SK-N-DZ (cell line): ENCODE measurements around the gene PDE3B.
"Not testable (repeated sequence)": the region's sequence is repeated elsewhere in the genome, so short reads cannot be mapped to it uniquely, and the experiment has no call there.

ENCODE experiments used
- DNase-seq: peaks from one replicate; pipeline ENCODE4 v3.0.0-alpha.2; 2015; ENCODE audit warnings: low spot score

PDE3B gene

DNA sequence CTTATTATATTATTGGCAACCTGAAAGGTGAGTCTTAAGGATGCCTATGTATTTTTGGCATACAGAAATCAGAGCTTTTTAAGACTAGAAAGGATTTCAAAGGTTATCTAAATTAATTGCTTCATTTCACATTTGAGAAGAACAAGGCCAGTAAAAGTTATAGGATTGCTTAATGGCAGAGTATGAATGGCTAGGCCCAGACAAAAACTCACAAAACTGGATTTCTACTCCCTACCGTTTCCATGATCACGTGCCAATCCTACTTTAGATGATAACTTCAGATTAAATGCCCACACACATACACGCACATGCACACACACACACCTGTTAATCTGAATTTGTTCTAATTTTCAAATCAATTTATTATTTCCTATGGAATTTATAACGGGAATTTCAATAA is 1.8 kb upstream of the PDE3B start:
- no peak for DNase-seq

DNA sequence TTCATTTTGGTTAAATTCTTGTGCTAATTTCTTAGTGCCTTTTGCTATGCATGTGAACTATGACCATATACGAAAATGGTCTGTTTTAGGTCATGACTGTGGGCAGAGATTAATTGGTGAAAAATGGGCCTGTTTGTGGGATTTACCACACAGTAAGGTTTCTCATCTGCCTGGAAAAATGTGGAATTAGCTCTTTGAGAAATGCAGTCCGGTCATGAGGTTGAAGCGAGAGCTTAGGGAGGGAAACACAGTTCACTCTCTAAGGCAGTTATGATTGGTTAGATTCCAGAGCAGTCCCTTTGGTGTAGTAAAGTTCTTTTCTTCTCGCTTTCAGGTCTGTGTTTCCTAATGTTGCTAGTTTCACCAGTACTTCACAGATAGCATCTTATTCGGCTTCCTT is 1.2 kb upstream of the PDE3B start:
- DNase-seq: no peak

DNA sequence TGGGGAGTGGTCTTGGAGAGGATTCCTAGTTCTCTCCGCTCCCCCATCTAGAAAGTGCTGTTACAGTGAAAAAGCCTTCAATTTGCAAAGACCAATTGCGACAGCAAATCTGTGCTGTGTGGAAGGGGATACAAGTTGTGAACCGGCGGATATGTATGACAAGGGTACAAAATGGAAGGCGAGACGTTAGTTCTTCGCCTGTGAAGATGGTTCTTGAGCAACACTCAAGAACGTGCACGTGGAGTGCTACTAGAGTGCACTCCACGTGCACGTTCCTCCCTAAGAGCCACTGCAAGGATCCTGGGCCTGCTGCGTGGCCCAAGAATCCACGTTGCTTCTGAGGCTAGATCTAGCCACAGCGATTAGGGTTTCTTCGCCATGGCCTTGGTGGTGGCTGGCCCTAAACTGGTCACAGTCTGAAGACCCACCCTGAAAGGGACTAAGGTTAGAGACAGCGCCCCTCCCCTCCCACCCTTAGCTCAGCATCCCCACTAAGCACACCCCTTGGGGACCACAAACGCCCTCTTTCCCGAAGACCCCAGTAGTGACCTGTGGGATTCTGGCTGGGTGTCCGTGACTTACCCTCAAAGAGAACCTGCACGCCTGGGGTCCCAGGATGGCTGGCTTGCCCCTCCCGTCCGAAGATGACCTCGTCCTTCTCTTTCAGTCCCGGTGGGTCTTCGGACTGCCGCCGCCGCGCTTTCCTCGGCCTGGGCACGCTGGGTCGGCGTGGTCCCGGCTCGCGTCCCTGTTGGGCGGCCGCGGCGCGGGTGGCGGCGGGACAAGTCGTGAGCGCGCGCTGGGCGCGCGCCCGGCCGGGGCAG is 519 bp upstream of the PDE3B start:
- peak; percentile 4 for DNase-seq

DNA sequence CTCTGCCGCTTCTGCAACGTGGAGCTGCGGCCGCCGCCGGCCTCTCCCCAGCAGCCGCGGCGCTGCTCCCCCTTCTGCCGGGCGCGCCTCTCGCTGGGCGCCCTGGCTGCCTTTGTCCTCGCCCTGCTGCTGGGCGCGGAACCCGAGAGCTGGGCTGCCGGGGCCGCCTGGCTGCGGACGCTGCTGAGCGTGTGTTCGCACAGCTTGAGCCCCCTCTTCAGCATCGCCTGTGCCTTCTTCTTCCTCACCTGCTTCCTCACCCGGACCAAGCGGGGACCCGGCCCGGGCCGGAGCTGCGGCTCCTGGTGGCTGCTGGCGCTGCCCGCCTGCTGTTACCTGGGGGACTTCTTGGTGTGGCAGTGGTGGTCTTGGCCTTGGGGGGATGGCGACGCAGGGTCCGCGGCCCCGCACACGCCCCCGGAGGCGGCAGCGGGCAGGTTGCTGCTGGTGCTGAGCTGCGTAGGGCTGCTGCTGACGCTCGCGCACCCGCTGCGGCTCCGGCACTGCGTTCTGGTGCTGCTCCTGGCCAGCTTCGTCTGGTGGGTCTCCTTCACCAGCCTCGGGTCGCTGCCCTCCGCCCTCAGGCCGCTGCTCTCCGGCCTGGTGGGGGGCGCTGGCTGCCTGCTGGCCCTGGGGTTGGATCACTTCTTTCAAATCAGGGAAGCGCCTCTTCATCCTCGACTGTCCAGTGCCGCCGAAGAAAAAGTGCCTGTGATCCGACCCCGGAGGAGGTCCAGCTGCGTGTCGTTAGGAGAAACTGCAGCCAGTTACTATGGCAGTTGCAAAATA is 816 bp downstream of the PDE3B start:
- DNase-seq: peak; percentile 69

DNA sequence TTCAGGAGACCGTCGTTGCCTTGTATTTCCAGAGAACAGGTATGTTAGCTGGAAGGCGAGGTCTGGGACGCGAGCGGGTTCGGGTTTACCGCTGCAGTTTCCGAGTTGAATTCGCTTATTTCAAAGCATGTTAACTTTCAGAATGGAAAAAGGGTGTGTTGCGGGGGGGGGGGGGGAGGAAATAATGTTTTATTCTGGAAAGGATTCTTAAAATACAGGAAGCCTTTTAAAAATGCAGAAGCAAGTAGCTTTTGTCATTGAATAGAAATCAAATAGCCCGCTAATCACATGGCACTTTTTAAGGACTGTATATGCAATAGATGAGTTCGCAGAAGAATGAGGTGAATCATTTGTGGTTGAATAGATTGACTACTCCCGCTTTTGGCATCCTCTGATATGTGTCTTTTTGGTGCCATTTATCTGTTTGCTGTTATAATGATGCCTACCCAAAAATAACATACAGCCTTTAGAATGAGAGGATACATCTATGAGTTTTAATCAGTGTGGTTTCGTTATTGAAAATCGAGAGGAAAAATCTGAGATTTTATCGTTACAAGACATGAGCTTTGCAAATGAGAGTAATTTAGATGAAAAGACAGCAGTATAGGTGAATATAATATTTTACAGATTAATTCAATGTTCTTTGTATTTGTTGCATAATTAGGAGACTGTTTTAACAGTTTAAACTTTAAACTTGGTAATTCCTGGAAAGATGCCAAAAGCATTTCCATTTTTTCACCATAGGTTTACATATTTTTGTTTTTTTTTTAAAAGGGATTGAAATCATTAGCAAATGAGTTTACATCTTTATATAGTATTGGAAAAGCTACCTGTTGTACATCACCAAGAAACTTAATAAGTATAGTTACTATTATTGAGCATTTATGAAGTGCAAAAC is 1.7 kb downstream of the PDE3B start:
- peak; percentile 3 for DNase-seq

DNA sequence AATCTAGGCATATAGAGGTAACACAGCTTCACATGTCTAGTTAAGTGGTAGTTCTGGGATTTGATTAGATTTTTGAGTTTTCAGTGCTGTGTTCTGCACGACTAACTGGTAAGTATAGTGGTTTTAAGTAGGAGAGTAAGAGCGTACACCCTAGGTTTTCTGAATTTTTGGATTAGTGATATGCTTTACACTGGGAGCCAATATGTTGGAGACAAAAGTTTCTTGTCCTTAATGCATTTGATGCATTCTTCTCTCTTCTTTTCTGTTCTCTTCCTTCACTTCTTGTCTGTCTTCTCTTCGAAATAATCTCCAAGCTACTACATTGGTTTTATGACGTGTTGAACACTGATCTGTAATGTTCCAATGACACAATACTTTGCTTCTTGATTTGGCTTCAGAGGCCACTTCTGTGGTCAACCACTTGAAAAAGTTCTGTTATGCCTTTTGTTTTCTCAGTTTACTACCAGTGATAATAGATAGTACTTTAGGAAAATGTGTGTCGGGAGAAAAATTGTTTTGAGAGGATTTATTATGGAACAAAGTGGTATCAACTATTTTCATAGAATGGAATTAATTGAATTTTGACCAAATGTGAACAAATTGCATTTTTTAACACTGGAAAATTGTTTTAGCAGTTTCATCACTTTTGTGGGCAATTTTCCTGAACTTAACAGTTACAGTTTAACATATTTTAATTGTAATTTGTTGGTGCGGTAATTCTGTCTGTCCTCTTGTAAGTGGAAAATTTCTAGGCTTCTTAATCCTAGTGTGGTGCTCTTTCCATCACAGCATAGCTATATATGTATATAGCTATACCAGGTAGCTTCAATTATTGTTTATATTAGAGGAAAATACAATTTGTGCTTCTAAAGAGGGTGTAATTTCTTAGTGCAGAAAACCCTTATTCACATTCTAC is 2.6 kb downstream of the PDE3B start:
- peak; percentile 7 for DNase-seq

DNA sequence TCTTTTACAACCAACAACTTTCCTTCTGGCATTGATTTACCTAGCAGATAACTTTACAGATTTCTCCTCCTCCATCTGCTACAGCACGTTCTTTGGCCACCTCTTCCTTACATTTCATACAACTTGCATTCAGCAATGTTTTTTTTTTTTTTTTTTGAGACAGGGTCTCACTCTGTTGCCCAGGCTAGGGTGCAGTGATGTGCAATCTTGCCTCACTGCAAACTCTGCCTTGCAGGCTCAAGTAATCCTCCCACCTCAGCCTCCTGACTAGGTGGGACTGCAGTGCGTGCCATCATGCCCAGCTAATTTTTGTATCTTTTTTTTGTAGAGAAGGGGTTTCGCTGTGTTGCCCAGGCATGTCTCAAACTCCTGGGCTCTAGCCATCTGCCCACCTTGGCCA is 6.5 kb downstream of the PDE3B start:
- no peak for DNase-seq

DNA sequence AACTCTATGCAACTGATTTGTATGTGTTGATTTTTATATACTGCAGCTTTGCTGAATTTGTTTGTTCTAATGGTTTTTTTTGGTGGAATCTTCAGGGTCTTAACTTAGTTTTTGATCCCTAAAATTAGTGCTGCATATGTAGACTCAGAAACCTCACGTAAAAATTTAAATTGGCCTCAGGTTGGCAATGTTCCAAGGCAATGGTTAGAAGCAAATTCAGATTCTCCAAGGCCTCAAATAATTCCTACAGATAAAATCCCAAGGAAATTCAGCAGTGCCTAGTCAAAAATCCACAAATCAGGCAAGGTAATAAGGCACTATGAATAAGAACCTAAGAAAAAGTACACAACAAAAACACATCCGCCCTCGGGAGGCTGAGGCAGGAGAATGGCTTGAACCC is 9.5 kb downstream of the PDE3B start:
- no peak for DNase-seq

DNA sequence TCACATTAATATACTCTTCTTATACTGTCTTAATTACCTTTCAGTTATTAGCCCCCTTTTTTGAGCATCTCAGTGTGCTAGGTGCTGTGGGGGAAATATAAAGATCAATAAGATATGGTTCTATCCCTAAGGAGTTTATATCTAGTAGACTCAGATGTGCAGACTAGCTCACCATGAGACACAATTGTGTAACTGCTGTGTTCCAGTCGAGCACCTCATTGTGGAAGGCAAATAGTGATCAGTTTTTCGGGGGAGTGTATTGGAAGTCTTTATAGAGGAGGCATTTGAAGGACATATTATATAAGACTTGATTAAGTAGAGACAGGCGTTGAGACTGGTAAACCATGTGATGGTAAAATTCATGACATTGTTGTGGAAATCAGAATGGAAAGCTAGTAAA is 11.8 kb downstream of the PDE3B start:
- no peak for DNase-seq

DNA sequence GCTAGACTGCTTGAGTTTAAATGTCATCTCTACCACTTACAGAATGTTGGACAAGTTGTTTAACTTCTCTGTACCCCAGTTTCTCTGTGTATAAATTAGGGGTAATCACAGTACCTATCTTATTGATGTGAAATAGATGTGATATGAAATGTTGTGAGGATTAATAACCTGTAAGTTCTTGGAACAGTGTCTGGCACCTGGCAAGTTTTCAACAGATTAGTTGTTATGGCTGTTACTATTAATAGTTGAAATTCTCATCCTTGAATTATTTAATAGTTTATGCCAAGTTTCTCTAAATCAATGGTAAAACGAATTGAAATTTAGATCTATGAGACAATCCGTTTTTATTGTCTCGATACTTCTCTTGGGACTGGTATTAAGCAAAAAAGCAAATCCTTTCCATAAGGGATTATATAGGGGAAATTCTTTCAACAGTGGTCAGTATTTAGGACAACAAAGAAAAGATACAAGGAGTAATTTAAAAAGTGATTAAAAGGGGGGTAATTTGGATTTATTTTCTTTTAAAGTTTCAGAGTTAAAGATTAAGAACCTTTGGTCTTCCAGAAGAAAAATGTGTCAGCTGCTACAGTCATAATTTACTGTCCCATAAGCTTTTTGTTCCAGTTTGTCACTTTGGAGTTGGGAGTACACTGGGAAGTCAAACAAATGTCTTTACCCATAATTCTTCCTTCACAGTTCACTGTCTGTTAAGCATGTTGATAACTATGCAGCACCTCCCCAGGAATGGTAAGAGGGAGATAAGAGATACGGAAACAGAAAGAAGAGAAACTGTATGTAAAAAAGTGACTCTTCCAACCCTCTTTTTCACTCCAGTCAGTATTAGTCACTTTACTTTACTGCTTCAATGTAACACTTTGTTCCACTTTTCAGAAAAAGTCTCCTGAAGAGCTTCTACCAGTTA is 13.2 kb downstream of the PDE3B start:
- no peak for DNase-seq

DNA sequence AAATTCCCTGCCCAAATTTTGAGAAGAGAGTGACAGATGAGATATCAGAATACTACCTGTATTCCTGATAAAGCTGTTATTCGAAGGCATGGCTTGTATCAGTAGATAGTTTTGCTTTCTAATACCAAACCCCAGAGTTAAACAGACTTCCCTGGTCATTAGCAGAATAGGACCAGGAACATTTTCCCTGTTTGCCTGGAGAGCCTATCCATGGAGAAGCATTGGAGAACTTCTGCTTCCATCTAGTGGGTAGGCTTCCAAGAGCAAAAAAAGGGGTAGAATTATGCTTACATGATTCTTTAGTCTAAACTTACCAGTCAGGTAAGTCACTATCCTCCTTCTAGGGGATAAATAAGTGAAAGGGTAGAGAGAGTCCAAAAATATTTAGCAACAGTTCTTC is 14.2 kb downstream of the PDE3B start:
- DNase-seq: no peak

DNA sequence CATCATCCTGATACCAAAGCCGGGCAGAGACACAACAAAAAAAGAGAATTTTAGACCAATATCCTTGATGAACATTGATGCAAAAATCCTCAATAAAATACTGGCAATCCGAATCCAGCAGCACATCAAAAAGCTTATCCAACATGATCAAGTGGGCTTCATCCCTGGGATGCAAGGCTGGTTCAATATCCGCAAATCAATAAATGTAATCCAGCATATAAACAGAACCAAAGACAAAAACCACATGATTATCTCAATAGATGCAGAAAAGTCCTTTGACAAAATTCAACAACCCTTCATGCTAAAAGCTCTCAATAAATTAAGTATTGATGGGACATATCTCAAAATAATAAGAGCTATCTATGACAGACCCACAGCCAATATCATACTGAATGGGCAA is 21.3 kb downstream of the PDE3B start:
- not testable (repeated sequence) for DNase-seq

DNA sequence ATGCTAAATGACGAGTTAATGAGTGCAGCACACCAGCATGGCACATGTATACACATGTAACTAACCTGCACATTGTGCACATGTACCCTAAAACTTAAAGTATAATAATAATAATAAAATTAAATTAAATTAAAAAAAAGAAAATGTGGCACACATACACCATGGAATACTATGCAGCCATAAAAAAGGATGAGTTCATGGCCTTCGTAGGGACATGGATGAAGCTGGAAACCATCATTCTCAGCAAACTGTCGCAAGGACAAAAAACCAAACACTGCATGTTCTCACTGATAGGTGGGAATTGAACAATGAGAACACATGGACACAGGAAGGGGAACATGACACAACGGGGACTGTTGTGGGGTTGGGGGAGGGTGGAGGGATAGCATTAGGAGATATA is 23.7 kb downstream of the PDE3B start:
- not testable (repeated sequence) for DNase-seq

DNA sequence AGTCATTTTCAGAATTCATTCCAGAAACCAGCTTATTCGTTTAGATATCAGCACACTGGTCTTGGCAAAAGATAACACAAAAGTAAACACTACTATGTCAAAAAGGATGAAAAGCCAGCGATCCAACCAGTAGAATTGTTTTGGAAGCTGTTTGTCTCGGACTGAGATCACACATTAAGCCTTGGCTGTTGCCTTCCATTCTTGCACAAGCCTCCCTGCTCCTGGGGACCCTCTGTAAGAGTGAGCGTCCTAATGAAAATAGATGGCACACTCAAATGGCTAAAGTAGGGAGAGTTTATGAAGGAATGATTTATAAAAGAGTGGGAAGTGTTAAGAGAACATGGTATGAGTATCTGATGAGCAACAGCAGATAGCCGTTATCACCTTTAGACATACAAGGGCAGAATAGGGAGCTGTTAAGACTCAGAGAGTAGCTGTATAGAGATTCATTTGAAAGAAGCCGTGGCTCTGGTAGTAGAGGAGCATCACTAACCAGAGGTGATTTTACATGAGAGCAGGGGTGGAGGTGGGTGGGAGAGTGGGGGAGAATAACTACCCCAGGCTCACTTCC is 25.2 kb downstream of the PDE3B start:
- no peak for DNase-seq

DNA sequence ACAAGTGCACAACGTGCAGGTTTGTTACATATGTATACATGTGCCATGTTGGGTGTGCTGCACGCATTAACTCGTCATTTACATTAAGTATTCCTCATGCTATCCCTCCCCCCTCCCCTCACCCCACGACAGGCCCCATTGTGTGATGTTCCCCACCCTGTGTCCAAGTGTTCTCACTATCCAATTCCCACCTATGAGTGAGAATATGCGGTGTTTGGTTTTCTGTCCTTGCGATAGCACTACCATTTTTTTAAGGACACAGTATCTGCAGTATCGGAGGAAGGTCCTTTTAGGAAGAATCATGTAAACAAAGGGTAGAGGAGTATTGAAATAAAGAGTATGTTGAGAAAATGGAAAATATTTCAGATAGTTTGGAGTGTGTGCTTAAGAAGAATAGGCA is 25.9 kb downstream of the PDE3B start:
- DNase-seq: no peak

DNA sequence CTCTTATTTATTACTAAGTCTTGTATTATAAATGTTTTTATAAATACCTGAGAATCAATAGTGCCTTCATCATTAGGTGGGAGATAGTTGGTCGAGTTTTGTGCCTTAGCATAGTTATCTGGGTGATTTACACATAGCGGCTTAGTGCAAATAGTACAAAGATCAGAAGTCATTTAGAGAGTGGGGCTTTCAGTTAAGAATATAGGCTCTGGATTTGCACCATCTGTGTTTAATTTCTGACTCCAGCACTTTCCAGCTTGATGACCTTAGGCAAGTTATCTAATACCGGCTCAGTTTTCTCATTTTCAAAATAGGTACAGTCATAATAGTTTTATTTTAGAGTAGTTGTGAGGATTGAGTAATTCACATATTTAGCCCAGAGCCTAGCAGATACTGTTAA is 26.4 kb downstream of the PDE3B start:
- no peak for DNase-seq

DNA sequence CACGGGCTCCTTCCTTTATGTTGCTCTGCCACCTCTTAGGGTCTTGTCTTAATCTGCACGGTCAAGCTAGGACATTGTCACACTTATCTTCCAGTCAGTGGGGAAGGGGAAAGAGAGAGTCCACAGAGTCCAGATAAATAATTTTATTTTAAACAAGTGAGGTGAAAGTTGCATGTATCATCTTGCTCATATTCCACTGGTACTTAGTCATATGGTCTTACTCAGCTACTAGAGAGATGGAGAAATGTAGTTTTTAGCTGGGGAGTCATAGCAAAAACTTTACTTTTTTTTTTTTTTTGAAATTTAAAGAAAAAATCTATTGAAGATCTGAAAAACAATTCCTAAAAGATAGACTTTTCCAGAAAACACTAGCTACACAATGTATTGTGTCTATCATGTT is 29.0 kb downstream of the PDE3B start:
- no peak for DNase-seq

DNA sequence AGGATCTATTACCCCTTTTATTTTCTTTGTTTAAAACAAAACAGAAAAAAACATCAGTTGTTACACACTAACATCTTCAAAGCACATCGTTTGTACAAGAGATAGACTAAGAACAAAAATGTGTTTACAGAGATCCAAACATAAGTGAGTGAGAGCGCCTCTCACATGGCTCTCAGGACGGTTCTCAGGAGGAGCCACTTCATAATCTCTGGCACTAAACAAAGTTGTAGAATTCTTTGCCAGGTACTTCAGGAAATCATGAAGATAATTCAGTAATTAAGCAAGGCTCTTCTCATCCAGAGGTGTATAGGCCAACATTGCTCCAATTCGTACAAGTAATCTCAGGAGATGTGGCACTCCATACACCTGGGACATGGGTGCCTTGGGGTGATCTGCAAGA is 29.8 kb downstream of the PDE3B start:
- DNase-seq: no peak

DNA sequence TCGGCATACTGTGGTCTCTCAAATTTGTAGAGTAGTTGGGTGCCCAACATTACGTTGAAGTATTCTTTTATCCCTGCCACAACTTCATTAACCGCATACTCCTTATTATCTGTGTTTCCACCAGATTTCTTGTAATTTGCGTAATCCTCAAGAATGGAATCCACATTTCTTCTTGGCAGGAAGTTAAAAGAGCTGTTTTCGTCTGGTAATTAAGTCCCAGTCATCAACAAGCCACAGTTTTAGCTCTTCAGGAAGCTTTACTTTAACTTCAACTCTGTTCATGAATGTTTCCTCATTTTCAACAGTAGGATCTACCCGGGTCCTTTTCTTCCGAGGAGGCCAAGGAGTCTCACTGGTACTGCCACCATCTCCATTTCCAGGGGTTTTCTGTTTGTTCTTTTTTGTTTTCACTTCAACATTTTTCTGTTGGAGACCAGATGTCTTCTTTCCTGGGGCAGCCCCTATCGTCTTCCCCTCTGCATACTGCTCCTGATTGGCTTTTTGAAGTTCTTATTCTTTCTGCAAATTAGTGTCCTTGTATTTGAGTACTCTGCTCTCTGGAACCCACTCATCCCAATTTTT is 30.3 kb downstream of the PDE3B start:
- no peak for DNase-seq
